Endothelial cell of umbilical vein (primary cell): Measurements from ENCODE around the gene ZC3H7A. TPM values are rescaled to one million over a fixed set of nuclear protein-coding genes. Genes with fewer than 3 reads are reported as not detected.

Source experiments
- BruUV-seq: library from RNA; stranded (reverse); fragments of 400-500 nt; replicated peaks from 2 replicates; lab custom pipeline; 2021; lab: Mats Ljungman, UMichigan
- CTCF ChIA-PET: fragments of 300-600, 350-600 bp; sonication (Branson Sonifier 250); formaldehyde crosslinking; loops from one replicate; lab custom pipeline; 2021; ENCODE audit warnings: antibody characterized with exemption, inconsistent platforms; lab: Charles Lee
- POLR2A ChIA-PET: fragments of 300-600, 350-600 bp; sonication (Branson Sonifier 250); formaldehyde crosslinking; loops from one replicate; lab custom pipeline; 2021; ENCODE audit warnings: antibody characterized with exemption, inconsistent platforms; lab: Charles Lee
- DNase-seq: peaks from one replicate; pipeline ENCODE4 v3.0.0-alpha.2; 2011; ENCODE audit warnings: low read depth, low spot score
- FAIRE-seq: peaks from 2 replicates; lab custom pipeline; 2011; peaks lifted over from hg19 to GRCh38; lab: Jason Lieb, UNC
- H2AFZ ChIP-seq: 2 replicates; pipeline ENCODE4 v1.6.0; 2012; ENCODE audit warnings: low read depth, low read length, control low read depth, inconsistent platforms
- H3K27ac ChIP-seq: 2 replicates; pipeline ENCODE4 v1.5.1; 2011; ENCODE audit warnings: low read depth, mild to moderate bottlenecking, control low read depth, low read length, moderate library complexity; ENCODE audit not compliant: insufficient read depth
- H3K27me3 ChIP-seq, 2 experiments: 2 replicates each; pipeline versions ENCODE4 v1.6.0 to v1.6.1; 2011; ENCODE audit warnings: low read length in 2 of 2, mixed read lengths in 1 of 2; ENCODE audit not compliant: control insufficient read depth in 2 of 2, insufficient read depth in 2 of 2
- H3K36me3 ChIP-seq, 2 experiments: 2 replicates in 1 of 2; 3 replicates in 1 of 2; pipeline ENCODE4 v1.5.1; 2011; ENCODE audit warnings: low read length in 2 of 2, mild to moderate bottlenecking in 1 of 2, moderate library complexity in 1 of 2; ENCODE audit not compliant: control insufficient read depth in 2 of 2, insufficient read depth in 2 of 2; ENCODE audit errors: extremely low read depth in 1 of 2
- H3K4me1 ChIP-seq: 3 replicates; pipeline ENCODE4 v1.5.1; 2011; ENCODE audit warnings: mild to moderate bottlenecking, low read length; ENCODE audit not compliant: control insufficient read depth, insufficient read depth; ENCODE audit errors: extremely low read depth
- H3K4me2 ChIP-seq: 2 replicates; pipeline ENCODE4 v1.6.1; 2011; ENCODE audit warnings: low read length, control low read depth, mixed read lengths; ENCODE audit not compliant: insufficient read depth
- H3K4me3 ChIP-seq, 3 experiments: fragments of 200-600 bp in 1 of 3; sonication (generic), shearing (Covaris generic) in 1 of 3; replicated peaks in 1 of 3; 2 replicates each; pipeline ENCODE4 v1.5.1; 2011 to 2016; ENCODE audit warnings: control low read depth in 3 of 3, low read length in 3 of 3, mild to moderate bottlenecking in 2 of 3, inconsistent platforms in 1 of 3, low read depth in 1 of 3, moderate library complexity in 1 of 3; ENCODE audit not compliant: insufficient read depth in 1 of 3
- H3K79me2 ChIP-seq: 2 replicates; pipeline ENCODE4 v1.6.0; 2012; ENCODE audit warnings: low read length, inconsistent platforms; ENCODE audit not compliant: control insufficient read depth, insufficient read depth
- H3K9ac ChIP-seq: replicated peaks from 2 replicates; pipeline ENCODE3; 2011; ENCODE audit warnings: low read length, control low read depth; ENCODE audit not compliant: insufficient read depth; ENCODE audit errors: extremely low read depth
- H3K9me1 ChIP-seq: replicated peaks from 3 replicates; pipeline ENCODE4 v1.6.0; 2011; ENCODE audit warnings: mild to moderate bottlenecking, low read length; ENCODE audit not compliant: control insufficient read depth, insufficient read depth; ENCODE audit errors: extremely low read depth
- H3K9me3 ChIP-seq: replicated peaks from 2 replicates; pipeline ENCODE4 v1.5.1; 2012; ENCODE audit warnings: low read length, inconsistent platforms; ENCODE audit not compliant: control insufficient read depth, insufficient read depth
- H4K20me1 ChIP-seq: replicated peaks from 2 replicates; pipeline ENCODE3; 2011; ENCODE audit warnings: mild to moderate bottlenecking, low read length; ENCODE audit not compliant: control insufficient read depth, insufficient read depth; ENCODE audit errors: extremely low read depth
- CTCF ChIP-seq, 2 donors: IDR thresholded peaks; 1 replicate in 1 of 2; 2 replicates in 1 of 2; pipeline ENCODE4 v1.5.1; 2011; ENCODE audit warnings: low read length in 2 of 2, mild to moderate bottlenecking in 2 of 2, moderate library complexity in 2 of 2, control low read depth in 1 of 2, inconsistent platforms in 1 of 2, low read depth in 1 of 2; ENCODE audit not compliant: insufficient read depth in 1 of 2; ENCODE audit errors: extremely low read depth in 1 of 2
- FOS ChIP-seq: IDR thresholded peaks from 2 replicates; pipeline ENCODE4 v1.6.1; 2011; ENCODE audit warnings: mild to moderate bottlenecking, low read length, moderate library complexity, borderline replicate concordance; ENCODE audit not compliant: insufficient read depth
- JUN ChIP-seq: IDR thresholded peaks from 2 replicates; pipeline ENCODE4 v1.6.1; 2011; ENCODE audit warnings: borderline replicate concordance, low read depth; ENCODE audit not compliant: insufficient read length, insufficient read depth
- POLR2A ChIP-seq: IDR thresholded peaks from 2 replicates; pipeline ENCODE4 v1.6.1; 2012; ENCODE audit warnings: low read depth, mild to moderate bottlenecking, control low read depth, low read length
- dilution Hi-C: fragments of 300-500 bp; cut with MboI; formaldehyde crosslinking; loops from one replicate; pipeline ENCODE4 v1.15.0; 2019; ENCODE audit warnings: low sequenced_read_pairs; ENCODE audit not compliant: extremely low pct_ligation_motif_present
- intact Hi-C: fragments of 100-400 bp; cut with micrococcal nuclease; formaldehyde crosslinking; loops from one replicate; pipeline ENCODE4 v1.10.0; 2022
- polyA plus RNA-seq, 4 experiments: library from polyadenylated mRNA; depleted of rRNA in 3 of 4; stranded (reverse) in 3 of 4; unstranded in 1 of 4; fragments of >200 nt; gene quantifications; 2 replicates each; pipeline versions ENCODE4 v1.2.1 to v1.2.3, GENCODE V29; 2011 to 2012; ENCODE audit warnings: missing spikeins in 1 of 4
- total RNA-seq: library from RNA; stranded (reverse); gene quantifications from 2 replicates; pipeline ENCODE4 v1.2.3, GENCODE V29; 2021

The ZC3H7A gene
- total and polyA plus RNA-seq, 2 donors (not counting 3 experiments of a cell fraction or from before 2014, with no cell fraction given) = 44.1 to 78.0 TPM

- H3K27ac ChIP-seq = no peak overlapping the region
- H3K9me3 ChIP-seq = no peaks in the 10 kb centered on the region
- TF ChIP-seq POLR2A (no peak), FOS (no peak), JUN (no peak)
- CTCF ChIA-PET = interaction anchor here (1.0 to 1.2 kb wide), 2 partner anchors 21 to 339 kb away, joined by 3 read pairs; no protein-coding TSS in a partner anchor
- H3K9ac ChIP-seq = no peak overlapping the region
- no peak overlapping the region for H3K4me2 ChIP-seq
- POLR2A ChIA-PET = no interaction called here
- H3K27me3 ChIP-seq = no peaks in the 10 kb centered on the region
- intact Hi-C loops = no loop called here
- no peak overlapping the region for H2AFZ ChIP-seq
- H4K20me1 ChIP-seq = peaks cover 4% of the 10 kb centered on the region
- H3K36me3 ChIP-seq = peaks cover 19 to 26% of the 10 kb centered on the region in 2 experiments
- H3K9me1 ChIP-seq = no peaks in the 10 kb centered on the region
- H3K79me2 ChIP-seq = peaks cover 60% of the 10 kb centered on the region
- FAIRE-seq (no peak), DNase-seq (no peak)
- dilution Hi-C loops = no loop called here
- BruUV-seq = no TSS peak
- H3K4me1 ChIP-seq = peaks cover 5% of the 10 kb centered on the region
- H3K4me3 ChIP-seq = no peak overlapping the region
These were observed 61.3 kb downstream of the ZC3H7A start for GRCh38 chr16:11735787-11736186.

GRCh38 chr16:11734653-11735043, 62.4 kb downstream of the ZC3H7A start:
- no peak overlapping the region for H2AFZ ChIP-seq
- H3K79me2 ChIP-seq = peaks cover 49% of the 10 kb centered on the region
- no peak for DNase-seq
- H3K9me1 ChIP-seq = no peaks in the 10 kb centered on the region
- ChIA-PET CTCF (interaction anchor here (1.2 kb wide), 1 partner anchor 24 kb away, joined by 3 read pairs; no protein-coding TSS in a partner anchor), POLR2A (no interaction called here)
- H3K9ac ChIP-seq = no peak overlapping the region
- no peak overlapping the region for H3K4me3 ChIP-seq
- no peaks in the 10 kb centered on the region for H3K4me1 ChIP-seq
- dilution Hi-C loops = no loop called here
- BruUV-seq = no TSS peak
- H3K27ac ChIP-seq = no peak overlapping the region
- H3K4me2 ChIP-seq = no peak overlapping the region
- no peak for TF ChIP-seq CTCF (IDR thresholded peaks at IDR 0.05; ENCODE audit: extremely low read depth in 1 of 2, insufficient read depth in 1 of 2, low read depth in 1 of 2, low read length in 2 of 2)
- peaks cover 4% of the 10 kb centered on the region for H4K20me1 ChIP-seq
- peaks cover 24 to 26% of the 10 kb centered on the region in 2 experiments for H3K36me3 ChIP-seq
- no peak for FAIRE-seq
- intact Hi-C loops = no loop called here
- no peaks in the 10 kb centered on the region for H3K27me3 ChIP-seq
- no peaks in the 10 kb centered on the region for H3K9me3 ChIP-seq
